ENCODE measurements around the gene MORF4L1. TPM values are rescaled to one million over a fixed set of nuclear protein-coding genes. Genes with fewer than 3 reads are reported as not detected.
A peak's percentile ranks its signal among the peaks of the same experiment; 100 is the strongest.

Gene MORF4L1
- total RNA-seq, 1 experiment from 2014 or later = 503 TPM

DNA sequence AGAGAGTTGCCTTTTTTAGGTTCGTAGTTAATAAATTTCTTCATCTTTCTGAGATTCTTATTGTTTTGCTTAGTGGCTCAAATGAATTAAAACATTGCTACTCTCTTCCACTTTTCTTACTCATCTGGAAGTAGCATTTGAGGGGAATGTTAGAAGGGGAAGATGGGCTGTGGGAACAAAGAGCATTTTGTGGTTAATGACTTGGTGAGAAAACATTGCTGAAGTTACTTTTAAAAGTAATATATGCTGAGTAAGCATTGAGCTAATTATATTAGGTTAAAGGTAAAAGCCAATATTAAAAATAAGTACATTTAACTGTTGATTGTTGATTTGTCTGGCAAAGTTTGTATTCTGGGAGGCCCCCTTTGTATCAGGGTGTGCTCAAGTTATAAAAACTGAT is 5.7 kb downstream of the MORF4L1 start:
- Mint-ChIP-seq H3K4me1 (peaks cover 50% of the 10 kb centered on the region), H3K27me3 (ENCODE audit: low read depth) (no peaks in the 10 kb centered on the region), H3K27ac (peak overlapping the region; percentile 90), H3K36me3 (peaks cover 35% of the 10 kb centered on the region), H3K9me3 (no peaks in the 10 kb centered on the region), H3K4me3 (peak overlapping the region; percentile 44)
- DNase-seq (ENCODE audit: low spot score) = no peak
- TF ChIP-seq TEAD1 (CRISPR knock-in tag; IDR thresholded peaks at IDR 0.05) (no peak), KAT7 (CRISPR knock-in tag; IDR thresholded peaks at IDR 0.05; ENCODE audit: borderline replicate concordance) (no peak), SMAD4 (CRISPR knock-in tag; IDR thresholded peaks at IDR 0.05) (no peak), HMGA2 (CRISPR knock-in tag; IDR thresholded peaks at IDR 0.05) (no peak), ZNF232 (CRISPR knock-in tag; IDR thresholded peaks at IDR 0.05) (no peak), CREB1 (CRISPR knock-in tag; IDR thresholded peaks at IDR 0.05) (no peak), FOXP1 (CRISPR knock-in tag; IDR thresholded peaks at IDR 0.05; ENCODE audit: borderline replicate concordance) (no peak), CREM (CRISPR knock-in tag; IDR thresholded peaks at IDR 0.05) (no peak), NR3C1 (CRISPR knock-in tag; conservative IDR thresholded peaks at IDR 0.05; ENCODE audit: low read depth) (no peak), MYBL2 (CRISPR knock-in tag; IDR thresholded peaks at IDR 0.05) (no peak), ZNF263 (CRISPR knock-in tag; IDR thresholded peaks at IDR 0.05; ENCODE audit: low read depth) (no peak), RELA (CRISPR knock-in tag; IDR thresholded peaks at IDR 0.05; ENCODE audit: borderline replicate concordance) (no peak), JUN (CRISPR knock-in tag; IDR thresholded peaks at IDR 0.05) (no peak), ZNF423 (CRISPR knock-in tag; IDR thresholded peaks at IDR 0.05) (no peak)
- TF ChIP-seq, protein P1, sequence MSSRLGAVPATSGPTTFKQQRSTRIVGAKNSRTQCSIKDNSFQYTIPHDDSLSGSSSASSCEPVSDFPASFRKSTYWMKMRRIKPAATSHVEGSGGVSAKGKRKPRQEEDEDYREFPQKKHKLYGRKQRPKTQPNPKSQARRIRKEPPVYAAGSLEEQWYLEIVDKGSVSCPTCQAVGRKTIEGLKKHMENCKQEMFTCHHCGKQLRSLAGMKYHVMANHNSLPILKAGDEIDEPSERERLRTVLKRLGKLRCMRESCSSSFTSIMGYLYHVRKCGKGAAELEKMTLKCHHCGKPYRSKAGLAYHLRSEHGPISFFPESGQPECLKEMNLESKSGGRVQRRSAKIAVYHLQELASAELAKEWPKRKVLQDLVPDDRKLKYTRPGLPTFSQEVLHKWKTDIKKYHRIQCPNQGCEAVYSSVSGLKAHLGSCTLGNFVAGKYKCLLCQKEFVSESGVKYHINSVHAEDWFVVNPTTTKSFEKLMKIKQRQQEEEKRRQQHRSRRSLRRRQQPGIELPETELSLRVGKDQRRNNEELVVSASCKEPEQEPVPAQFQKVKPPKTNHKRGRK (CRISPR knock-in tag; IDR thresholded peaks at IDR 0.05; ENCODE audit: borderline replicate concordance) = no peak
- TF ChIP-seq, protein P2, sequence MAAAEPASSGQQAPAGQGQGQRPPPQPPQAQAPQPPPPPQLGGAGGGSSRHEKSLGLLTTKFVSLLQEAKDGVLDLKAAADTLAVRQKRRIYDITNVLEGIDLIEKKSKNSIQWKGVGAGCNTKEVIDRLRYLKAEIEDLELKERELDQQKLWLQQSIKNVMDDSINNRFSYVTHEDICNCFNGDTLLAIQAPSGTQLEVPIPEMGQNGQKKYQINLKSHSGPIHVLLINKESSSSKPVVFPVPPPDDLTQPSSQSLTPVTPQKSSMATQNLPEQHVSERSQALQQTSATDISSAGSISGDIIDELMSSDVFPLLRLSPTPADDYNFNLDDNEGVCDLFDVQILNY (CRISPR knock-in tag; IDR thresholded peaks at IDR 0.05) = no peak
- TF ChIP-seq, protein P3, sequence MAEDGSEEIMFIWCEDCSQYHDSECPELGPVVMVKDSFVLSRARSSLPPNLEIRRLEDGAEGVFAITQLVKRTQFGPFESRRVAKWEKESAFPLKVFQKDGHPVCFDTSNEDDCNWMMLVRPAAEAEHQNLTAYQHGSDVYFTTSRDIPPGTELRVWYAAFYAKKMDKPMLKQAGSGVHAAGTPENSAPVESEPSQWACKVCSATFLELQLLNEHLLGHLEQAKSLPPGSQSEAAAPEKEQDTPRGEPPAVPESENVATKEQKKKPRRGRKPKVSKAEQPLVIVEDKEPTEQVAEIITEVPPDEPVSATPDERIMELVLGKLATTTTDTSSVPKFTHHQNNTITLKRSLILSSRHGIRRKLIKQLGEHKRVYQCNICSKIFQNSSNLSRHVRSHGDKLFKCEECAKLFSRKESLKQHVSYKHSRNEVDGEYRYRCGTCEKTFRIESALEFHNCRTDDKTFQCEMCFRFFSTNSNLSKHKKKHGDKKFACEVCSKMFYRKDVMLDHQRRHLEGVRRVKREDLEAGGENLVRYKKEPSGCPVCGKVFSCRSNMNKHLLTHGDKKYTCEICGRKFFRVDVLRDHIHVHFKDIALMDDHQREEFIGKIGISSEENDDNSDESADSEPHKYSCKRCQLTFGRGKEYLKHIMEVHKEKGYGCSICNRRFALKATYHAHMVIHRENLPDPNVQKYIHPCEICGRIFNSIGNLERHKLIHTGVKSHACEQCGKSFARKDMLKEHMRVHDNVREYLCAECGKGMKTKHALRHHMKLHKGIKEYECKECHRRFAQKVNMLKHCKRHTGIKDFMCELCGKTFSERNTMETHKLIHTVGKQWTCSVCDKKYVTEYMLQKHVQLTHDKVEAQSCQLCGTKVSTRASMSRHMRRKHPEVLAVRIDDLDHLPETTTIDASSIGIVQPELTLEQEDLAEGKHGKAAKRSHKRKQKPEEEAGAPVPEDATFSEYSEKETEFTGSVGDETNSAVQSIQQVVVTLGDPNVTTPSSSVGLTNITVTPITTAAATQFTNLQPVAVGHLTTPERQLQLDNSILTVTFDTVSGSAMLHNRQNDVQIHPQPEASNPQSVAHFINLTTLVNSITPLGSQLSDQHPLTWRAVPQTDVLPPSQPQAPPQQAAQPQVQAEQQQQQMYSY (CRISPR knock-in tag; IDR thresholded peaks at IDR 0.05) = no peak
- TF ChIP-seq, protein P4, sequence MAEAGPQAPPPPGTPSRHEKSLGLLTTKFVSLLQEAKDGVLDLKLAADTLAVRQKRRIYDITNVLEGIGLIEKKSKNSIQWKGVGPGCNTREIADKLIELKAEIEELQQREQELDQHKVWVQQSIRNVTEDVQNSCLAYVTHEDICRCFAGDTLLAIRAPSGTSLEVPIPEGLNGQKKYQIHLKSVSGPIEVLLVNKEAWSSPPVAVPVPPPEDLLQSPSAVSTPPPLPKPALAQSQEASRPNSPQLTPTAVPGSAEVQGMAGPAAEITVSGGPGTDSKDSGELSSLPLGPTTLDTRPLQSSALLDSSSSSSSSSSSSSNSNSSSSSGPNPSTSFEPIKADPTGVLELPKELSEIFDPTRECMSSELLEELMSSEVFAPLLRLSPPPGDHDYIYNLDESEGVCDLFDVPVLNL (CRISPR knock-in tag; IDR thresholded peaks at IDR 0.05; ENCODE audit: borderline replicate concordance, low read depth) = no peak
- TF ChIP-seq, protein P5, sequence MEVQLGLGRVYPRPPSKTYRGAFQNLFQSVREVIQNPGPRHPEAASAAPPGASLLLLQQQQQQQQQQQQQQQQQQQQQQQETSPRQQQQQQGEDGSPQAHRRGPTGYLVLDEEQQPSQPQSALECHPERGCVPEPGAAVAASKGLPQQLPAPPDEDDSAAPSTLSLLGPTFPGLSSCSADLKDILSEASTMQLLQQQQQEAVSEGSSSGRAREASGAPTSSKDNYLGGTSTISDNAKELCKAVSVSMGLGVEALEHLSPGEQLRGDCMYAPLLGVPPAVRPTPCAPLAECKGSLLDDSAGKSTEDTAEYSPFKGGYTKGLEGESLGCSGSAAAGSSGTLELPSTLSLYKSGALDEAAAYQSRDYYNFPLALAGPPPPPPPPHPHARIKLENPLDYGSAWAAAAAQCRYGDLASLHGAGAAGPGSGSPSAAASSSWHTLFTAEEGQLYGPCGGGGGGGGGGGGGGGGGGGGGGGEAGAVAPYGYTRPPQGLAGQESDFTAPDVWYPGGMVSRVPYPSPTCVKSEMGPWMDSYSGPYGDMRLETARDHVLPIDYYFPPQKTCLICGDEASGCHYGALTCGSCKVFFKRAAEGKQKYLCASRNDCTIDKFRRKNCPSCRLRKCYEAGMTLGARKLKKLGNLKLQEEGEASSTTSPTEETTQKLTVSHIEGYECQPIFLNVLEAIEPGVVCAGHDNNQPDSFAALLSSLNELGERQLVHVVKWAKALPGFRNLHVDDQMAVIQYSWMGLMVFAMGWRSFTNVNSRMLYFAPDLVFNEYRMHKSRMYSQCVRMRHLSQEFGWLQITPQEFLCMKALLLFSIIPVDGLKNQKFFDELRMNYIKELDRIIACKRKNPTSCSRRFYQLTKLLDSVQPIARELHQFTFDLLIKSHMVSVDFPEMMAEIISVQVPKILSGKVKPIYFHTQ (CRISPR knock-in tag; IDR thresholded peaks at IDR 0.05) = no peak
- ChIA-PET CTCF (interaction anchor here (1.0 kb wide), 1 partner anchor 29 kb away, joined by 7 read pairs; no protein-coding TSS in a partner anchor), POLR2A (no interaction called here)
- ATAC-seq = no peak
